HepG2 (cell line): Measurements from ENCODE around the gene CCDC73. TPM values are rescaled to one million over a fixed set of nuclear protein-coding genes. Genes with fewer than 3 reads are reported as not detected.

Experiments used
- ATAC-seq: fragments of 200-7000 bp; cut with Tn5 transposase; 3 replicates; pipeline ENCODE4 v1.9.1; 2020; ENCODE audit warnings: mild to moderate bottlenecking, moderate library complexity
- BruUV-seq: library from RNA; stranded (reverse); fragments of 400-500 nt; replicated peaks from 2 replicates; lab custom pipeline; 2021; lab: Mats Ljungman, UMichigan
- CTCF ChIA-PET: fragments of 300-600 bp; formaldehyde crosslinking; extraction: SDS; loops from one replicate; lab custom pipeline; 2021; ENCODE audit warnings: low total read pairs, inconsistent platforms, low intra/inter-chr PET ratio; lab: Yijun Ruan, JAX
- POLR2A ChIA-PET: fragments of 350-600 bp; sonication (Branson Sonifier 250); formaldehyde crosslinking; loops from one replicate; lab custom pipeline; 2020; ENCODE audit warnings: antibody characterized with exemption, inconsistent platforms; lab: Yijun Ruan, JAX
- DNase-seq: peaks from one replicate; pipeline ENCODE4 v3.0.0-alpha.2; 2015; ENCODE audit warnings: low spot score
- FAIRE-seq: peaks from 3 replicates; lab custom pipeline; 2011; peaks lifted over from hg19 to GRCh38; lab: Jason Lieb, UNC
- H2AFZ ChIP-seq: one replicate; pipeline ENCODE4 v1.6.1; 2011; ENCODE audit warnings: low read length, inconsistent platforms
- H3K27ac ChIP-seq: fragments of 300-600 bp; 3 replicates; pipeline ENCODE4 v1.8.0; 2011; ENCODE audit warnings: mixed run types, mild to moderate bottlenecking, mixed read lengths, low read length, inconsistent platforms; ENCODE audit not compliant: insufficient read depth; ENCODE audit errors: extremely low read length
- H3K27me3 ChIP-seq, 2 experiments: fragments of 200-600 bp in 1 of 2; 2 replicates in 1 of 2; 3 replicates in 1 of 2; pipeline versions ENCODE4 v1.6.0 to v1.8.0; 2011; ENCODE audit warnings: low read length in 2 of 2, mild to moderate bottlenecking in 2 of 2, moderate library complexity in 2 of 2, inconsistent platforms in 1 of 2; ENCODE audit not compliant: insufficient read depth in 2 of 2, control insufficient read depth in 1 of 2
- H3K36me3 ChIP-seq, 2 experiments: fragments of 200-600 bp in 1 of 2; replicated peaks in 1 of 2; 2 replicates in 1 of 2; 3 replicates in 1 of 2; pipeline versions ENCODE4 v1.5.1 to v1.8.0; 2011; ENCODE audit warnings: low read length in 2 of 2, inconsistent platforms in 1 of 2; ENCODE audit not compliant: insufficient read depth in 2 of 2, control insufficient read depth in 1 of 2
- H3K4me1 ChIP-seq: 2 replicates; pipeline ENCODE4 v1.5.1; 2012; ENCODE audit warnings: low read length, inconsistent platforms; ENCODE audit not compliant: insufficient read depth
- H3K4me2 ChIP-seq: 2 replicates; pipeline ENCODE4 v1.6.0; 2011; ENCODE audit warnings: low read depth, low read length, inconsistent platforms
- H3K4me3 ChIP-seq, 3 experiments: fragments of 200-600 bp in 1 of 3; sonication (generic), shearing (Covaris generic) in 1 of 3; replicated peaks in 1 of 3; 2 replicates each; pipeline ENCODE4 v1.5.1; 2011 to 2016; ENCODE audit warnings: low read length in 3 of 3, inconsistent platforms in 2 of 3, low read depth in 2 of 3, mild to moderate bottlenecking in 2 of 3, control low read depth in 1 of 3, mixed read lengths in 1 of 3; ENCODE audit not compliant: insufficient read depth in 1 of 3
- H3K79me2 ChIP-seq: one replicate; pipeline ENCODE4 v1.6.1; 2011; ENCODE audit warnings: low read length, inconsistent platforms; ENCODE audit not compliant: insufficient read depth
- H3K9ac ChIP-seq: 2 replicates; pipeline ENCODE4 v1.6.0; 2011; ENCODE audit warnings: mild to moderate bottlenecking, low read depth, low read length, inconsistent platforms; ENCODE audit not compliant: insufficient read depth
- H3K9me3 ChIP-seq: 2 replicates; pipeline ENCODE4 v1.5.1; 2012; ENCODE audit warnings: mild to moderate bottlenecking, low read length
- H4K20me1 ChIP-seq: 2 replicates; pipeline ENCODE4 v1.6.0; 2011; ENCODE audit warnings: inconsistent platforms, mild to moderate bottlenecking, low read length, moderate library complexity; ENCODE audit not compliant: insufficient read depth
- MLX ChIP-seq: IDR thresholded peaks from 2 replicates; pipeline ENCODE4 v1.6.1; 2016
- SIN3B ChIP-seq: fragments of 150-350 bp; IDR thresholded peaks from 2 replicates; pipeline ENCODE4 v1.6.1; 2014; ENCODE audit warnings: low read length
- TARDBP ChIP-seq: sonication (generic); formaldehyde crosslinking; IDR thresholded peaks from 2 replicates; pipeline ENCODE4 v1.8.0; 2022; ENCODE audit warnings: mild to moderate bottlenecking, missing genetic modification reagents
- ZBTB37 ChIP-seq: sonication (generic); formaldehyde crosslinking; IDR thresholded peaks from 2 replicates; pipeline ENCODE4 v1.4.0; 2020; ENCODE audit warnings: mild to moderate bottlenecking, missing genetic modification reagents
- ZGPAT ChIP-seq: IDR thresholded peaks from 2 replicates; pipeline ENCODE4 v1.6.1; 2016; ENCODE audit warnings: mild to moderate bottlenecking
- ZKSCAN5 ChIP-seq: sonication (generic); formaldehyde crosslinking; IDR thresholded peaks from 2 replicates; pipeline ENCODE4 v1.5.1; 2020; ENCODE audit warnings: mild to moderate bottlenecking, missing genetic modification reagents
- ZNF674 ChIP-seq: sonication (generic); formaldehyde crosslinking; IDR thresholded peaks from 2 replicates; pipeline ENCODE4 v1.5.0; 2020; ENCODE audit warnings: low read depth, mild to moderate bottlenecking, missing genetic modification reagents
- WGBS: methylation state at CpG from one replicate; pipeline ENCODE4 v1.1.6; 2017; ENCODE audit warnings: low lambda C conversion rate; 5-methylcytosine and 5-hydroxymethylcytosine counted together
- in situ Hi-C: cut with HindIII; loops from 2 replicates; pipeline ENCODE4 v1.10.0; 2017; ENCODE audit warnings: low pct_unique_long_range_greater_than_20kb; ENCODE audit not compliant: extremely low pct_ligation_motif_present
- intact Hi-C: fragments of 100-400 bp; cut with micrococcal nuclease; formaldehyde crosslinking; loops from one replicate; pipeline ENCODE4 v1.10.0; 2022; ENCODE audit not compliant: unreplicated experiment
- polyA plus RNA-seq, 8 experiments: library from polyadenylated mRNA; depleted of rRNA in 3 of 8; stranded (reverse) in 7 of 8; unstranded in 1 of 8; fragments of >200 nt; fragmentation: Illumina TruSeq in 4 of 8; extraction: Trizol in 4 of 8; gene quantifications; 2 replicates each; pipeline versions ENCODE4 v1.2.1 to v1.2.3, GENCODE V29; 2011 to 2016; ENCODE audit warnings: low read depth in 4 of 8, missing spikeins in 1 of 8, mixed read lengths in 1 of 8; ENCODE audit not compliant: insufficient read depth in 1 of 8
- total RNA-seq, 5 experiments: library from RNA; depleted of rRNA; stranded (reverse); fragments of >200 nt; fragmentation: Illumina TruSeq; extraction: Trizol; gene quantifications; 2 replicates each; pipeline ENCODE4 v1.2.3, GENCODE V29; 2016; ENCODE audit warnings: low read depth in 1 of 5

CCDC73 gene
- total and polyA plus RNA-seq, 2 of the 13 experiments (the other 11 are each of a cell fraction or from before 2014, with no cell fraction given): 0.01 to 0.11 TPM

- no peak overlapping the region for H3K4me2 ChIP-seq
- TF ChIP-seq TARDBP (no peak), MLX (CRISPR knock-in tag) (no peak), ZGPAT (CRISPR knock-in tag) (no peak), SIN3B (no peak), ZBTB37 (CRISPR knock-in tag) (no peak), ZNF674 (CRISPR knock-in tag) (no peak), ZKSCAN5 (no peak)
- WGBS: 72% methylated on average over 4 of the region's 7 CpGs
- FAIRE-seq (no peak), ATAC-seq (no peak), DNase-seq (no peak)
- intact Hi-C loops (no loop called here), in situ Hi-C loops (no loop called here)
- no peaks in the 10 kb centered on the region for H3K9me3 ChIP-seq
- H3K36me3 ChIP-seq: no peaks in the 10 kb centered on the region
- H3K79me2 ChIP-seq: no peaks in the 10 kb centered on the region
- H3K4me1 ChIP-seq: no peaks in the 10 kb centered on the region
- H3K27ac ChIP-seq: no peak overlapping the region
- CTCF ChIA-PET: no interaction called here
- H2AFZ ChIP-seq: no peak overlapping the region
- BruUV-seq: no TSS peak
- peaks cover 0 to 4% of the 10 kb centered on the region in 2 experiments; a peak in 1 of 5 replicates for H3K27me3 ChIP-seq
- H3K4me3 ChIP-seq: no peak overlapping the region
- H4K20me1 ChIP-seq: no peaks in the 10 kb centered on the region
- H3K9ac ChIP-seq: no peak overlapping the region
- POLR2A ChIA-PET: no interaction called here
Observed at GRCh38 chr11:32555895-32556294, 238.6 kb downstream of the CCDC73 start.
